HEK293 (cell line): ENCODE measurements around the gene CNEP1R1.

Source experiments
- YY2 ChIP-seq: fragments of 450-650 bp; formaldehyde crosslinking; IDR thresholded peaks from 2 replicates; pipeline ENCODE4 v1.5.1; 2016; ENCODE audit warnings: missing biosample characterization, missing genetic modification characterization
- ZBTB48 ChIP-seq: fragments of 450-650 bp; formaldehyde crosslinking; IDR thresholded peaks from 2 replicates; pipeline ENCODE4 v1.5.1; 2016; ENCODE audit warnings: missing biosample characterization, missing genetic modification characterization
- ZEB2 ChIP-seq: fragments of 450-650 bp; formaldehyde crosslinking; IDR thresholded peaks from 2 replicates; pipeline ENCODE4 v1.5.1; 2016; ENCODE audit warnings: missing biosample characterization, missing genetic modification characterization
- ZFP3 ChIP-seq: fragments of 450-650 bp; formaldehyde crosslinking; IDR thresholded peaks from 2 replicates; pipeline ENCODE4 v1.5.1; 2016; ENCODE audit warnings: low read depth, missing biosample characterization, missing genetic modification characterization
- ZNF133 ChIP-seq: fragments of 450-650 bp; formaldehyde crosslinking; IDR thresholded peaks from 2 replicates; pipeline ENCODE4 v1.5.1; 2016; ENCODE audit warnings: missing biosample characterization, missing genetic modification characterization
- ZNF138 ChIP-seq: fragments of 450-650 bp; formaldehyde crosslinking; IDR thresholded peaks from 2 replicates; pipeline ENCODE4 v1.5.1; 2016; ENCODE audit warnings: missing biosample characterization, missing genetic modification characterization, borderline replicate concordance
- ZNF146 ChIP-seq: fragments of 450-650 bp; formaldehyde crosslinking; IDR thresholded peaks from 2 replicates; pipeline ENCODE4 v1.5.1; 2016; ENCODE audit warnings: missing biosample characterization, missing genetic modification characterization
- ZNF157 ChIP-seq: fragments of 450-650 bp; formaldehyde crosslinking; IDR thresholded peaks from 2 replicates; pipeline ENCODE4 v1.5.1; 2016; ENCODE audit warnings: missing biosample characterization, missing genetic modification characterization
- ZNF221 ChIP-seq: fragments of 450-650 bp; formaldehyde crosslinking; IDR thresholded peaks from 2 replicates; pipeline ENCODE4 v1.5.1; 2017; ENCODE audit warnings: missing biosample characterization, missing genetic modification characterization, borderline replicate concordance
- ZNF274 ChIP-seq, 2 experiments: fragments of 200-500 bp in 1 of 2; fragments of 450-650 bp in 1 of 2; sonication (Bioruptor generic) in 1 of 2; formaldehyde crosslinking in 1 of 2; IDR thresholded peaks; 2 replicates each; pipeline versions ENCODE4 v1.5.1 to v1.6.1; 2014 to 2016; ENCODE audit warnings: borderline replicate concordance in 1 of 2, inconsistent platforms in 1 of 2, low read length in 1 of 2, missing biosample characterization in 1 of 2, missing genetic modification characterization in 1 of 2
- ZNF292 ChIP-seq: fragments of 450-650 bp; formaldehyde crosslinking; IDR thresholded peaks from 2 replicates; pipeline ENCODE4 v1.5.1; 2016; ENCODE audit warnings: low read depth, missing biosample characterization, missing genetic modification characterization, borderline replicate concordance
- ZNF302 ChIP-seq: fragments of 450-650 bp; formaldehyde crosslinking; IDR thresholded peaks from 2 replicates; pipeline ENCODE4 v1.5.1; 2016; ENCODE audit warnings: missing biosample characterization, missing genetic modification characterization, low read depth
- ZNF324 ChIP-seq: fragments of 450-650 bp; formaldehyde crosslinking; IDR thresholded peaks from 2 replicates; pipeline ENCODE4 v1.5.1; 2016; ENCODE audit warnings: missing biosample characterization, missing genetic modification characterization
- ZNF37A ChIP-seq: fragments of 450-650 bp; IDR thresholded peaks from 2 replicates; pipeline ENCODE4 v1.5.1; 2018; ENCODE audit warnings: missing biosample characterization, missing genetic modification characterization
- ZNF416 ChIP-seq: fragments of 450-650 bp; formaldehyde crosslinking; IDR thresholded peaks from 2 replicates; pipeline ENCODE4 v1.5.1; 2016; ENCODE audit warnings: missing biosample characterization, missing genetic modification characterization
- ZNF529 ChIP-seq: fragments of 450-650 bp; formaldehyde crosslinking; IDR thresholded peaks from 2 replicates; pipeline ENCODE4 v1.5.1; 2017; ENCODE audit warnings: missing genetic modification characterization, missing biosample characterization; ENCODE audit not compliant: insufficient replicate concordance
- ZNF549 ChIP-seq: fragments of 450-650 bp; IDR thresholded peaks from 2 replicates; pipeline ENCODE4 v1.5.1; 2018; ENCODE audit warnings: missing biosample characterization, missing genetic modification characterization, mild to moderate bottlenecking, inconsistent platforms, moderate library complexity
- ZNF561 ChIP-seq: fragments of 450-650 bp; IDR thresholded peaks from 2 replicates; pipeline ENCODE4 v1.5.1; 2018; ENCODE audit warnings: missing biosample characterization, missing genetic modification characterization, borderline replicate concordance
- ZNF747 ChIP-seq: fragments of 450-650 bp; formaldehyde crosslinking; IDR thresholded peaks from 2 replicates; pipeline ENCODE4 v1.5.1; 2016; ENCODE audit warnings: missing biosample characterization, missing genetic modification characterization
- ZNF785 ChIP-seq: fragments of 450-650 bp; formaldehyde crosslinking; IDR thresholded peaks from 2 replicates; pipeline ENCODE4 v1.5.1; 2016; ENCODE audit warnings: missing biosample characterization, missing genetic modification characterization
- ZSCAN23 ChIP-seq: fragments of 450-650 bp; formaldehyde crosslinking; IDR thresholded peaks from 2 replicates; pipeline ENCODE4 v1.5.1; 2016; ENCODE audit warnings: missing biosample characterization, missing genetic modification characterization
- ZSCAN30 ChIP-seq: fragments of 450-650 bp; IDR thresholded peaks from 2 replicates; pipeline ENCODE4 v1.5.1; 2018; ENCODE audit warnings: missing biosample characterization, mild to moderate bottlenecking, missing genetic modification characterization, moderate library complexity
- TF ChIP-seq, protein P1 (sequence below): fragments of 450-650 bp; formaldehyde crosslinking; IDR thresholded peaks from 2 replicates; pipeline ENCODE4 v1.5.1; 2016; ENCODE audit warnings: missing biosample characterization, missing genetic modification characterization, borderline replicate concordance
- TF ChIP-seq, protein P2 (sequence below): fragments of 450-650 bp; formaldehyde crosslinking; IDR thresholded peaks from 2 replicates; pipeline ENCODE4 v1.5.1; 2016; ENCODE audit warnings: missing biosample characterization, missing genetic modification characterization
- TF ChIP-seq, protein P3 (sequence below): fragments of 450-650 bp; formaldehyde crosslinking; IDR thresholded peaks from 2 replicates; pipeline ENCODE4 v1.5.1; 2016; ENCODE audit warnings: missing biosample characterization, missing genetic modification characterization
- TF ChIP-seq, protein P4 (sequence below): fragments of 450-650 bp; formaldehyde crosslinking; IDR thresholded peaks from 2 replicates; pipeline ENCODE4 v1.5.1; 2017; ENCODE audit warnings: missing biosample characterization, missing genetic modification characterization
- TF ChIP-seq, protein P5 (sequence below): fragments of 450-650 bp; formaldehyde crosslinking; IDR thresholded peaks from 2 replicates; pipeline ENCODE4 v1.5.1; 2017; ENCODE audit warnings: missing biosample characterization, missing genetic modification characterization

The CNEP1R1 gene

DNA sequence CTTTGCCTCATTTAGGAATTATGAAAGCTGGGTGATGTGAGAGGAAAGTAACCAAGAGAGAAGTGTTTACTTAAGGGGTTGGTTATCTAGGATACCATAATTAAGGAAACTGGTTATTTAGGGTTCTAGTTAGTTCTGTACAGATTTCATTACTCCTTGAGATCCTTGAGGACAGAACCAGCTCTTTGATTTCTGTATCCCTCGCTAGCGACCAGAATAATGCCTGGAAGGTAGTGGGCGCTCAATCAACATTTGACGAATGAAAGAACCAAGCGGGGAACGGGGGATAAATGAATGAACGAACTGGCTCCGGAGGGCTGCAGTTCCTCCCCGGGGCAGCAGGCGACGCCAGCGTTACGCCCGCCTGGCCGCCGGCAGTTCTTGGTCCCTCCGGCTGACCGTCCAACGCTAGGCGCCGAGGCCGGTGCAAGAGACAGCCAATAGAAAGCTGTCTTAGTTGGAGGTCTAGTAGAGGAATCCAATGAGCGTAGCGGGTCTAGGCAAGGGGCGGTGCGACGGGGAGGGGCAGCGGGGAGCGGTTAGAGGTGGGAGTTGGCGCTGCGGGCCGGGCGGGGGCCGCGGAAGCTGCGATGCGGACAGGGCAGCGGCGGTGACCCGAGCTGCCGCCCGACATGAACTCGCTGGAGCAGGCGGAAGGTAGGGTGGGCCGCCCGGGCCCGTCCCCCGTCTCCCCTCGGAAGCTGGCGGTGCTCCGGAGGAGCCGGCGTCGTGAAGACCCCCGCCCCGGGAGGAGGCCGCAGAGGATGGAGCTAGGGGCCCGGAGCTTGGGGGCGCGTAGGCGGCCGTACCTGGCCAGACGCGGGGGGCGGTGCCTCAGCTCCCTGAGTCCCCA is at the start of gene CNEP1R1 (continued):
- TF ChIP-seq, protein P1, sequence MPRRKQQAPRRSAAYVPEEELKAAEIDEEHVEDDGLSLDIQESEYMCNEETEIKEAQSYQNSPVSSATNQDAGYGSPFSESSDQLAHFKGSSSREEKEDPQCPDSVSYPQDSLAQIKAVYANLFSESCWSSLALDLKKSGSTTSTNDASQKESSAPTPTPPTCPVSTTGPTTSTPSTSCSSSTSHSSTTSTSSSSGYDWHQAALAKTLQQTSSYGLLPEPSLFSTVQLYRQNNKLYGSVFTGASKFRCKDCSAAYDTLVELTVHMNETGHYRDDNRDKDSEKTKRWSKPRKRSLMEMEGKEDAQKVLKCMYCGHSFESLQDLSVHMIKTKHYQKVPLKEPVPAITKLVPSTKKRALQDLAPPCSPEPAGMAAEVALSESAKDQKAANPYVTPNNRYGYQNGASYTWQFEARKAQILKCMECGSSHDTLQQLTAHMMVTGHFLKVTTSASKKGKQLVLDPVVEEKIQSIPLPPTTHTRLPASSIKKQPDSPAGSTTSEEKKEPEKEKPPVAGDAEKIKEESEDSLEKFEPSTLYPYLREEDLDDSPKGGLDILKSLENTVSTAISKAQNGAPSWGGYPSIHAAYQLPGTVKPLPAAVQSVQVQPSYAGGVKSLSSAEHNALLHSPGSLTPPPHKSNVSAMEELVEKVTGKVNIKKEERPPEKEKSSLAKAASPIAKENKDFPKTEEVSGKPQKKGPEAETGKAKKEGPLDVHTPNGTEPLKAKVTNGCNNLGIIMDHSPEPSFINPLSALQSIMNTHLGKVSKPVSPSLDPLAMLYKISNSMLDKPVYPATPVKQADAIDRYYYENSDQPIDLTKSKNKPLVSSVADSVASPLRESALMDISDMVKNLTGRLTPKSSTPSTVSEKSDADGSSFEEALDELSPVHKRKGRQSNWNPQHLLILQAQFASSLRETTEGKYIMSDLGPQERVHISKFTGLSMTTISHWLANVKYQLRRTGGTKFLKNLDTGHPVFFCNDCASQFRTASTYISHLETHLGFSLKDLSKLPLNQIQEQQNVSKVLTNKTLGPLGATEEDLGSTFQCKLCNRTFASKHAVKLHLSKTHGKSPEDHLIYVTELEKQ (tag by site-specific recombination): no peak
- TF ChIP-seq ZSCAN23 (tag by site-specific recombination): no peak
- no peak for TF ChIP-seq ZNF302 (tag by site-specific recombination)
- TF ChIP-seq ZNF138 (tag by site-specific recombination): no peak
- peak; percentile 17; the same call in 1 of the 2 replicates for TF ChIP-seq ZSCAN30
- peak; percentile 53; the same call in 1 of the 2 replicates for TF ChIP-seq ZBTB48
- TF ChIP-seq ZNF221 (tag by site-specific recombination): no peak
- no peak for TF ChIP-seq YY2 (tag by site-specific recombination)
- TF ChIP-seq ZNF324: peak; percentile 67; the same call in 1 of the 2 replicates
- no peak for TF ChIP-seq ZNF292 (tag by site-specific recombination)
- TF ChIP-seq, protein P2, sequence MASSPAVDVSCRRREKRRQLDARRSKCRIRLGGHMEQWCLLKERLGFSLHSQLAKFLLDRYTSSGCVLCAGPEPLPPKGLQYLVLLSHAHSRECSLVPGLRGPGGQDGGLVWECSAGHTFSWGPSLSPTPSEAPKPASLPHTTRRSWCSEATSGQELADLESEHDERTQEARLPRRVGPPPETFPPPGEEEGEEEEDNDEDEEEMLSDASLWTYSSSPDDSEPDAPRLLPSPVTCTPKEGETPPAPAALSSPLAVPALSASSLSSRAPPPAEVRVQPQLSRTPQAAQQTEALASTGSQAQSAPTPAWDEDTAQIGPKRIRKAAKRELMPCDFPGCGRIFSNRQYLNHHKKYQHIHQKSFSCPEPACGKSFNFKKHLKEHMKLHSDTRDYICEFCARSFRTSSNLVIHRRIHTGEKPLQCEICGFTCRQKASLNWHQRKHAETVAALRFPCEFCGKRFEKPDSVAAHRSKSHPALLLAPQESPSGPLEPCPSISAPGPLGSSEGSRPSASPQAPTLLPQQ: peak; percentile 63; the same call in 1 of the 2 replicates
- no peak for TF ChIP-seq ZNF274 (IDR thresholded peaks at IDR 0.05; ENCODE audit: low read length)
- TF ChIP-seq ZNF274 (tag by site-specific recombination; IDR thresholded peaks at IDR 0.05; ENCODE audit: borderline replicate concordance): no peak
- TF ChIP-seq ZNF529: no peak
- TF ChIP-seq ZEB2 (tag by site-specific recombination): peak; percentile 78
- no peak for TF ChIP-seq ZNF416 (tag by site-specific recombination)
- no peak for TF ChIP-seq ZNF133 (tag by site-specific recombination)
- TF ChIP-seq ZNF146 (tag by site-specific recombination): no peak
- TF ChIP-seq ZNF785 (tag by site-specific recombination): no peak
- TF ChIP-seq ZNF549 (tag by site-specific recombination): no peak
- TF ChIP-seq ZNF157: no peak
- no peak for TF ChIP-seq ZNF37A
- TF ChIP-seq, protein P3, sequence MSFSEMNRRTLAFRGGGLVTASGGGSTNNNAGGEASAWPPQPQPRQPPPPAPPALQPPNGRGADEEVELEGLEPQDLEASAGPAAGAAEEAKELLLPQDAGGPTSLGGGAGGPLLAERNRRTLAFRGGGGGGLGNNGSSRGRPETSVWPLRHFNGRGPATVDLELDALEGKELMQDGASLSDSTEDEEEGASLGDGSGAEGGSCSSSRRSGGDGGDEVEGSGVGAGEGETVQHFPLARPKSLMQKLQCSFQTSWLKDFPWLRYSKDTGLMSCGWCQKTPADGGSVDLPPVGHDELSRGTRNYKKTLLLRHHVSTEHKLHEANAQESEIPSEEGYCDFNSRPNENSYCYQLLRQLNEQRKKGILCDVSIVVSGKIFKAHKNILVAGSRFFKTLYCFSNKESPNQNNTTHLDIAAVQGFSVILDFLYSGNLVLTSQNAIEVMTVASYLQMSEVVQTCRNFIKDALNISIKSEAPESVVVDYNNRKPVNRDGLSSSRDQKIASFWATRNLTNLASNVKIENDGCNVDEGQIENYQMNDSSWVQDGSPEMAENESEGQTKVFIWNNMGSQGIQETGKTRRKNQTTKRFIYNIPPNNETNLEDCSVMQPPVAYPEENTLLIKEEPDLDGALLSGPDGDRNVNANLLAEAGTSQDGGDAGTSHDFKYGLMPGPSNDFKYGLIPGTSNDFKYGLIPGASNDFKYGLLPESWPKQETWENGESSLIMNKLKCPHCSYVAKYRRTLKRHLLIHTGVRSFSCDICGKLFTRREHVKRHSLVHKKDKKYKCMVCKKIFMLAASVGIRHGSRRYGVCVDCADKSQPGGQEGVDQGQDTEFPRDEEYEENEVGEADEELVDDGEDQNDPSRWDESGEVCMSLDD (tag by site-specific recombination): no peak
- TF ChIP-seq ZFP3 (tag by site-specific recombination): no peak
- TF ChIP-seq ZNF561: 0 out of 2 replicates have a peak, but pooled peaks have one; percentile 37
- TF ChIP-seq, protein P4, sequence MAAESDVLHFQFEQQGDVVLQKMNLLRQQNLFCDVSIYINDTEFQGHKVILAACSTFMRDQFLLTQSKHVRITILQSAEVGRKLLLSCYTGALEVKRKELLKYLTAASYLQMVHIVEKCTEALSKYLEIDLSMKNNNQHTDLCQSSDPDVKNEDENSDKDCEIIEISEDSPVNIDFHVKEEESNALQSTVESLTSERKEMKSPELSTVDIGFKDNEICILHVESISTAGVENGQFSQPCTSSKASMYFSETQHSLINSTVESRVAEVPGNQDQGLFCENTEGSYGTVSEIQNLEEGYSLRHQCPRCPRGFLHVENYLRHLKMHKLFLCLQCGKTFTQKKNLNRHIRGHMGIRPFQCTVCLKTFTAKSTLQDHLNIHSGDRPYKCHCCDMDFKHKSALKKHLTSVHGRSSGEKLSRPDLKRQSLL (tag by site-specific recombination): no peak
- TF ChIP-seq ZNF747: no peak
- TF ChIP-seq, protein P5, sequence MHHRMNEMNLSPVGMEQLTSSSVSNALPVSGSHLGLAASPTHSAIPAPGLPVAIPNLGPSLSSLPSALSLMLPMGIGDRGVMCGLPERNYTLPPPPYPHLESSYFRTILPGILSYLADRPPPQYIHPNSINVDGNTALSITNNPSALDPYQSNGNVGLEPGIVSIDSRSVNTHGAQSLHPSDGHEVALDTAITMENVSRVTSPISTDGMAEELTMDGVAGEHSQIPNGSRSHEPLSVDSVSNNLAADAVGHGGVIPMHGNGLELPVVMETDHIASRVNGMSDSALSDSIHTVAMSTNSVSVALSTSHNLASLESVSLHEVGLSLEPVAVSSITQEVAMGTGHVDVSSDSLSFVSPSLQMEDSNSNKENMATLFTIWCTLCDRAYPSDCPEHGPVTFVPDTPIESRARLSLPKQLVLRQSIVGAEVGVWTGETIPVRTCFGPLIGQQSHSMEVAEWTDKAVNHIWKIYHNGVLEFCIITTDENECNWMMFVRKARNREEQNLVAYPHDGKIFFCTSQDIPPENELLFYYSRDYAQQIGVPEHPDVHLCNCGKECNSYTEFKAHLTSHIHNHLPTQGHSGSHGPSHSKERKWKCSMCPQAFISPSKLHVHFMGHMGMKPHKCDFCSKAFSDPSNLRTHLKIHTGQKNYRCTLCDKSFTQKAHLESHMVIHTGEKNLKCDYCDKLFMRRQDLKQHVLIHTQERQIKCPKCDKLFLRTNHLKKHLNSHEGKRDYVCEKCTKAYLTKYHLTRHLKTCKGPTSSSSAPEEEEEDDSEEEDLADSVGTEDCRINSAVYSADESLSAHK: no peak
